IMR-90 (cell line): ENCODE results near the gene PIH1D1. TPM values are rescaled to one million over a fixed set of nuclear protein-coding genes. Genes with fewer than 3 reads are reported as not detected.

Experiments used
- ATAC-seq: fragments of 200-7000 bp; cut with Tn5 transposase; 2 replicates; pipeline ENCODE4 v1.9.1; 2020; ENCODE audit warnings: low read depth, mild to moderate bottlenecking, moderate library complexity
- BruUV-seq: library from RNA; stranded (reverse); fragments of 400-500 nt; replicated peaks from 2 replicates; lab custom pipeline; 2021; lab: Mats Ljungman, UMichigan
- CTCF ChIA-PET: fragments of 300-600 bp; formaldehyde crosslinking; extraction: SDS; loops from one replicate; lab custom pipeline; 2021; ENCODE audit warnings: antibody characterized with exemption; lab: Yijun Ruan, JAX
- POLR2A ChIA-PET: fragments of 300-600 bp; sonication (Branson Sonifier 250); formaldehyde crosslinking; loops from one replicate; lab custom pipeline; 2022; ENCODE audit warnings: antibody characterized with exemption; ENCODE audit not compliant: unreplicated experiment; lab: Charles Lee
- DNase-seq: peaks from one replicate; pipeline ENCODE4 v3.0.0; 2013
- H2AFZ ChIP-seq: replicated peaks from 2 replicates; pipeline ENCODE3; 2013; ENCODE audit warnings: low read length, mild to moderate bottlenecking; ENCODE audit not compliant: poor library complexity
- H2AK5ac ChIP-seq: 2 replicates; pipeline ENCODE4 v1.6.1; 2013; ENCODE audit warnings: low read depth, low read length, inconsistent platforms
- H2AK9ac ChIP-seq: replicated peaks from 2 replicates; pipeline ENCODE3; 2013; ENCODE audit warnings: mild to moderate bottlenecking, low read depth, low read length, moderate library complexity; ENCODE audit not compliant: poor library complexity
- H2BK120ac ChIP-seq: 2 replicates; pipeline ENCODE4 v1.6.1; 2013; ENCODE audit warnings: low read depth, low read length, inconsistent platforms
- H2BK15ac ChIP-seq: 3 replicates; pipeline ENCODE4 v1.6.1; 2013; ENCODE audit warnings: low read depth, low read length, inconsistent platforms
- H2BK20ac ChIP-seq: 2 replicates; pipeline ENCODE4 v1.6.1; 2013; ENCODE audit warnings: low read depth, mild to moderate bottlenecking, inconsistent platforms, low read length, moderate library complexity
- H2BK5ac ChIP-seq: 2 replicates; pipeline ENCODE4 v1.6.1; 2013; ENCODE audit warnings: mild to moderate bottlenecking, low read depth, low read length, inconsistent platforms; ENCODE audit not compliant: poor library complexity, severe bottlenecking
- H3K14ac ChIP-seq: replicated peaks from 2 replicates; pipeline ENCODE4 v1.6.1; 2013; ENCODE audit warnings: low read depth, low read length, inconsistent platforms
- H3K18ac ChIP-seq: 2 replicates; pipeline ENCODE4 v1.6.1; 2013; ENCODE audit warnings: low read depth, low read length, control low read depth
- H3K23ac ChIP-seq: 2 replicates; pipeline ENCODE4 v1.6.1; 2013; ENCODE audit warnings: low read depth, low read length, inconsistent platforms
- H3K27ac ChIP-seq: 2 replicates; pipeline ENCODE4 v1.5.1; 2013; ENCODE audit warnings: mild to moderate bottlenecking, control low read depth, low read length; ENCODE audit not compliant: insufficient read depth
- H3K27me3 ChIP-seq: 2 replicates; pipeline ENCODE4 v1.6.1; 2013; ENCODE audit warnings: low read length; ENCODE audit not compliant: control insufficient read depth, insufficient read depth
- H3K36me3 ChIP-seq: 2 replicates; pipeline ENCODE4 v1.6.1; 2013; ENCODE audit warnings: low read length, mixed read lengths; ENCODE audit not compliant: control insufficient read depth, insufficient read depth
- H3K4ac ChIP-seq: 2 replicates; pipeline ENCODE4 v1.6.1; 2013; ENCODE audit warnings: low read depth, low read length, inconsistent platforms
- H3K4me1 ChIP-seq: 2 replicates; pipeline ENCODE4 v1.6.1; 2013; ENCODE audit warnings: low read length, mixed read lengths; ENCODE audit not compliant: control insufficient read depth, insufficient read depth
- H3K4me2 ChIP-seq: 2 replicates; pipeline ENCODE4 v1.6.1; 2013; ENCODE audit warnings: low read depth, mild to moderate bottlenecking, control low read depth, low read length, moderate library complexity
- H3K4me3 ChIP-seq: 2 replicates; pipeline ENCODE4 v1.5.1; 2013; ENCODE audit warnings: low read depth, mild to moderate bottlenecking, control low read depth, low read length, moderate library complexity; ENCODE audit not compliant: insufficient read depth
- H3K56ac ChIP-seq: 2 replicates; pipeline ENCODE4 v1.6.1; 2013; ENCODE audit warnings: low read length, inconsistent platforms; ENCODE audit not compliant: insufficient read depth; ENCODE audit errors: extremely low read depth
- H3K79me1 ChIP-seq, 2 experiments: 2 replicates each; pipeline ENCODE4 v1.6.1; 2013; ENCODE audit warnings: low read length in 2 of 2, inconsistent platforms in 1 of 2, low read depth in 1 of 2
- H3K9ac ChIP-seq: 2 replicates; pipeline ENCODE4 v1.6.1; 2013; ENCODE audit warnings: low read depth, low read length, control low read depth
- H3K9me1 ChIP-seq: 2 replicates; pipeline ENCODE4 v1.6.1; 2013; ENCODE audit warnings: low read length, inconsistent platforms; ENCODE audit not compliant: insufficient read depth
- H3K9me3 ChIP-seq: 2 replicates; pipeline ENCODE4 v1.6.1; 2013; ENCODE audit warnings: low read length; ENCODE audit not compliant: control insufficient read depth, insufficient read depth
- H4K20me1 ChIP-seq: 2 replicates; pipeline ENCODE4 v1.6.1; 2013; ENCODE audit warnings: low read length, inconsistent platforms; ENCODE audit not compliant: insufficient read depth
- H4K5ac ChIP-seq: 2 replicates; pipeline ENCODE4 v1.6.1; 2013; ENCODE audit warnings: mild to moderate bottlenecking, low read depth, low read length, control low read depth
- H4K8ac ChIP-seq, 2 experiments: 2 replicates each; pipeline ENCODE4 v1.6.1; 2013; ENCODE audit warnings: low read depth in 2 of 2, low read length in 2 of 2, control low read depth in 1 of 2, inconsistent platforms in 1 of 2
- H4K91ac ChIP-seq: 2 replicates; pipeline ENCODE4 v1.6.1; 2013; ENCODE audit warnings: low read depth, low read length, inconsistent platforms; ENCODE audit not compliant: insufficient read depth
- RAD21 ChIP-seq: IDR thresholded peaks from 2 replicates; pipeline ENCODE4 v1.6.1; 2012; ENCODE audit warnings: low read length, improper control_type of control experiment
- WGBS, 2 experiments: methylation state at CpG; one replicate each; pipeline versions ENCODE4 v1.1.5 to v1.1.7; 2013; ENCODE audit warnings: missing lambda C conversion rate in 2 of 2; ENCODE audit not compliant: insufficient read length in 1 of 2; ENCODE audit errors: extremely low coverage in 2 of 2; 5-methylcytosine and 5-hydroxymethylcytosine counted together
- dilution Hi-C: fragments of 300-500 bp; cut with HindIII; formaldehyde crosslinking; loops from one replicate; pipeline ENCODE4 v1.14.3; 2018; ENCODE audit warnings: low sequenced_read_pairs; ENCODE audit not compliant: unreplicated experiment
- in situ Hi-C: fragments of 300-500 bp; cut with MboI; formaldehyde crosslinking; loops from 3 replicates; pipeline ENCODE4 v1.14.3; 2019; ENCODE audit warnings: low sequenced_read_pairs, inconsistent platforms, mixed read lengths
- intact Hi-C: fragments of 100-400 bp; cut with micrococcal nuclease; formaldehyde crosslinking; loops from 2 replicates; pipeline ENCODE4 v1.10.0; 2022
- polyA plus RNA-seq, 3 experiments: library from polyadenylated mRNA; depleted of rRNA; stranded (reverse); fragments of >200 nt; gene quantifications; 2 replicates each; pipeline ENCODE4 v1.2.3, GENCODE V29; 2012; ENCODE audit warnings: low replicate concordance in 1 of 3
- total RNA-seq: library from RNA; depleted of rRNA; stranded (reverse); fragments of >200 nt; gene quantifications from 2 replicates; pipeline ENCODE4 v1.2.3, GENCODE V29; 2012
- TF ChIP-seq, protein P1 (sequence below): fragments of 150-350 bp; IDR thresholded peaks from 2 replicates; pipeline ENCODE4 v1.6.1; 2016; ENCODE audit warnings: low read depth, mild to moderate bottlenecking, low read length, moderate library complexity, borderline replicate concordance
- TF ChIP-seq, protein P2 (sequence below): conservative IDR thresholded peaks from 2 replicates; pipeline ENCODE4 v1.5.1; 2012; ENCODE audit warnings: mild to moderate bottlenecking, low read depth, low read length, improper control_type of control experiment

Gene PIH1D1
- total and polyA plus RNA-seq, 2 of the 4 experiments (the other 2 are of a cell fraction), result 77.9 to 122 TPM

DNA sequence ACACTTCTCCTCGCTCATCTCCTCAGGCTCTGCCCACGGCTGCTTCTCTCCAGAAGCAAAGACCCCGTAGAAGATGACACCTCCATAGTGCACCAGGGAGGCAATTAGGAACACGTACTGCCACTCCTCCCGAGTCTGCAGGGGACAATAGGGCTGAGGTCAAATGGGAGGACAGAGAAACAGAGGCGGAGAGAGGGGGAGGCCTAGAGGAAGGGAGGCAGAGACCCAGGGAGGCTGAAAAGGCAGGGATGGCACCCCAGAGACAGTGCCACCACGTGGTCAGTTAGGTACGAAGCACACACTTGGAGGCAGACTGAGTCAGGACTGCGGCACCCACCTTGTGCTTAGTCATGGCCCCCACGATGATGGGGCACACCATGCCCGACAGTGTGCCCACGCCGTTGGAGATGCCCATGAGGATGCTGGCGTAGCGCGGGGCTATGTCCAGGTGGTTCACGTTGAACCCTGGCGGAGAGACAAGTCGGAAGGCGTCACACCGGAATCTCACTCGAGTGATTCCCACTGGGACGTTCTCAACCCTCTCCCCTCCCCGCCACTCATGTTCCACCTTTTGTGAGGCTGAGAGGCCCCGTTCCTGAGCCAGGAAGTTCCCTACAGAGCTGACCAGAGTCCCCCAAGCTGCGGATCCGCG lies 20.8 kb downstream of the PIH1D1 start:
- no peak overlapping the region for H3K4me2 ChIP-seq
- no peak for DNase-seq
- no peak overlapping the region for H3K18ac ChIP-seq
- intact Hi-C loops, result no loop called here
- H3K27ac ChIP-seq, result no peak overlapping the region
- H2BK20ac ChIP-seq, result no peak overlapping the region
- no peak overlapping the region for H4K5ac ChIP-seq
- H3K4me3 ChIP-seq, result no peak overlapping the region
- no peak overlapping the region for H3K9ac ChIP-seq
- H2AK5ac ChIP-seq, result no peak overlapping the region
- H3K9me1 ChIP-seq, result no peaks in the 10 kb centered on the region
- BruUV-seq, result no TSS peak
- peaks cover 18% of the 10 kb centered on the region for H3K9me3 ChIP-seq
- H3K56ac ChIP-seq, result no peak overlapping the region
- H2AK9ac ChIP-seq, result no peak overlapping the region
- H4K20me1 ChIP-seq, result no peaks in the 10 kb centered on the region
- H2AFZ ChIP-seq, result peak overlapping the region; percentile 75
- TF ChIP-seq, protein P1, sequence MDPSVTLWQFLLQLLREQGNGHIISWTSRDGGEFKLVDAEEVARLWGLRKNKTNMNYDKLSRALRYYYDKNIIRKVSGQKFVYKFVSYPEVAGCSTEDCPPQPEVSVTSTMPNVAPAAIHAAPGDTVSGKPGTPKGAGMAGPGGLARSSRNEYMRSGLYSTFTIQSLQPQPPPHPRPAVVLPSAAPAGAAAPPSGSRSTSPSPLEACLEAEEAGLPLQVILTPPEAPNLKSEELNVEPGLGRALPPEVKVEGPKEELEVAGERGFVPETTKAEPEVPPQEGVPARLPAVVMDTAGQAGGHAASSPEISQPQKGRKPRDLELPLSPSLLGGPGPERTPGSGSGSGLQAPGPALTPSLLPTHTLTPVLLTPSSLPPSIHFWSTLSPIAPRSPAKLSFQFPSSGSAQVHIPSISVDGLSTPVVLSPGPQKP, result no peak
- TF ChIP-seq, protein P2, sequence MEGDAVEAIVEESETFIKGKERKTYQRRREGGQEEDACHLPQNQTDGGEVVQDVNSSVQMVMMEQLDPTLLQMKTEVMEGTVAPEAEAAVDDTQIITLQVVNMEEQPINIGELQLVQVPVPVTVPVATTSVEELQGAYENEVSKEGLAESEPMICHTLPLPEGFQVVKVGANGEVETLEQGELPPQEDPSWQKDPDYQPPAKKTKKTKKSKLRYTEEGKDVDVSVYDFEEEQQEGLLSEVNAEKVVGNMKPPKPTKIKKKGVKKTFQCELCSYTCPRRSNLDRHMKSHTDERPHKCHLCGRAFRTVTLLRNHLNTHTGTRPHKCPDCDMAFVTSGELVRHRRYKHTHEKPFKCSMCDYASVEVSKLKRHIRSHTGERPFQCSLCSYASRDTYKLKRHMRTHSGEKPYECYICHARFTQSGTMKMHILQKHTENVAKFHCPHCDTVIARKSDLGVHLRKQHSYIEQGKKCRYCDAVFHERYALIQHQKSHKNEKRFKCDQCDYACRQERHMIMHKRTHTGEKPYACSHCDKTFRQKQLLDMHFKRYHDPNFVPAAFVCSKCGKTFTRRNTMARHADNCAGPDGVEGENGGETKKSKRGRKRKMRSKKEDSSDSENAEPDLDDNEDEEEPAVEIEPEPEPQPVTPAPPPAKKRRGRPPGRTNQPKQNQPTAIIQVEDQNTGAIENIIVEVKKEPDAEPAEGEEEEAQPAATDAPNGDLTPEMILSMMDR, result peak; percentile 17; the same call in 1 of the 2 replicates
- 0 out of 2 replicates have a peak, but pooled peaks have one; percentile 10 for TF ChIP-seq RAD21
- H3K4me1 ChIP-seq, result no peaks in the 10 kb centered on the region
- dilution Hi-C loops, result no loop called here
- H4K8ac ChIP-seq, result no peak overlapping the region
- ATAC-seq, result no peak
- H2BK15ac ChIP-seq, result no peak overlapping the region
- in situ Hi-C loops, result loop anchor here (10.0 kb wide), 1 partner anchor 166 kb away; no protein-coding TSS in a partner anchor
- POLR2A ChIA-PET, result interaction anchor here (0.7 kb wide), 1 partner anchor 21 kb away, joined by 6 read pairs; no protein-coding TSS in a partner anchor
- H3K27me3 ChIP-seq, result peaks cover 95% of the 10 kb centered on the region
- no peak overlapping the region for H3K14ac ChIP-seq
- 67% methylated on average over 20 of the region's 28 CpGs; no CpG with 5 or more reads in 1 of the 2 experiments for WGBS, 2 experiments
- no peak overlapping the region for H4K91ac ChIP-seq
- H3K4ac ChIP-seq, result no peak overlapping the region
- no peak overlapping the region for H3K23ac ChIP-seq
- CTCF ChIA-PET, result no interaction called here
- no peaks in the 10 kb centered on the region for H3K36me3 ChIP-seq
- H3K79me1 ChIP-seq, result no peaks in the 10 kb centered on the region
- no peak overlapping the region for H2BK5ac ChIP-seq
- no peak overlapping the region for H2BK120ac ChIP-seq
